Stimulated activated naive CD4-positive, alpha-beta T cell (primary cell): ENCODE data around the gene IGSF3.

Experiments used
- DNase-seq, 6 experiments: peaks; one replicate each; lab custom pipeline; 2025; lab: John Stamatoyannopoulos, UW

Gene IGSF3

DNA sequence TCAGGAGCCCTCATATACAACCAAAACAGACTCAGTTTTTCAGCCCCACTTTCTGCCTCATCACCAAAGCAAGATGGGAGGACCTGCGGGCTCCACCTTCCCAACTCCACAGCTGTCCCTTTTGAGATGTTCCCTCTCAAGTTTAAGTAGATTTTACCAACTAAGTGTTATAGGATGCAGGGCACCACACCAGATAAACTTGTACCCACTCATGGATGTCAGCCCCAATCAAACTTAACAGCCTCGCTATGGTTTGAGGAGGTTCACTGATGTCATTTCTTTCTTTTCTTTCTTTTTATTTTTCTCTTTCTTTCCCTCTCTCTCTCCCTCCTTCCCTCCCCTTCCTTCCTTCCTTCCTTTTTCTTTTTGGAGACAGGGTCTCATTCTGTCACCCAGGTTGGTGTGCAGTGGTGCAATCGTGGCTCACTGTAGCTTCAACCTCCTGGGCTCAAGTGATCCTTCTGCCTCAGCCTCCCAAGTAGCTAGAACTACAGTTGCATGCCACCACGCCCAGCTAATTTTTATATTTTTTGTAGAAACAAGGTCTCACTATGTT lies 110.1 kb downstream of the IGSF3 start:
- DNase-seq: no peak

DNA sequence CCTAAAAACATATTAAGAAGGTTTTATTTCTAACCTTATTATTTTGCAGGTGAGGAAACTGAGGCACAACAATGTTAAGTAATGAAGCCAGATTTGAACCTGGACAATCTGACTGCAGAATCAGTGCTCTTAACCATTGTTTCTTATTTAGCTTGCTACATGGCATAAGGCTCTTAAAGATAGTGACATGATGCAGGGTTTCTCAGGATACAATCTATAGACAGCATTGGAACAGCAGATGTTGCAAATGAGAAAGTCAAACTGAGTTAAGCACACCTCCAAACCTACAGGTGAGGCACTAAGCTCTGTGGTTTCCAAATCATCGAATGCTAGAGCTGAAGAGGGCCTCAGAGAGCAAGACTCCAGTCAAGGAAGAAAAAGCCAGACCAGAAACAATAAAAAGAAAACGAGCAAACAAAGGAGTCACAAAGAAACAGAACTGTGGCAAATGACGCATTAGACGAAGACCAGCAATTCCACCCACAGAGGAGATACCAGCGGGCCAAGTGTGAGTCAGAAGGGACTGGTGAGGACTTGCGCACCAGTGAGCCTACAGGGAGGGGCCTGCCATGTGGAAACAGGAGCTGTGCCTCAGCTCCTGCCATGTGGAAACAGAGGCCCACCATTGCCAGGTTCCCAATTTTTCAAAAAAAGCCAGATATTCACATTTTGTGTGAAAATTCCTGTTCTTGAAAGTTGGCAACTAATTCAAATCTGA lies 111.1 kb downstream of the IGSF3 start:
- DNase-seq: no peak

DNA sequence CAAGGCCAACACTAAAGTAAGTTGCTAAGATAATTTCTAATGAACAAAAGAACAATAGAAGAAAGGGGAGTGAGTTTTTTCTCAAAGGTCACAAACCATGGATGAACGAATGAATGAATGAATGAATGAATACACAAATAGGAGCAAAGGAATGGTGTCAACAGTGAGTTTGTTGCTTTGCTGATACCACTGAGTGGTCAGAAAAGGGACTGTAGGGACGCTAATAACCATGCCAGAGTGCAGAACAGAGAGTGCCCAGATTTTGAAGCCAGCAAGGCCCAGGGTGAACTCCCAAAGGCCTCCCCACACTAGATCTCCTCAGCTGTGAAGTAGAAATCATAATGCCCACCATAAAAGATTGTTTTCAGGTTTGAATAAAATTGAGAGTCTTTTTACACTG lies 112.6 kb downstream of the IGSF3 start:
- DNase-seq: no peak

DNA sequence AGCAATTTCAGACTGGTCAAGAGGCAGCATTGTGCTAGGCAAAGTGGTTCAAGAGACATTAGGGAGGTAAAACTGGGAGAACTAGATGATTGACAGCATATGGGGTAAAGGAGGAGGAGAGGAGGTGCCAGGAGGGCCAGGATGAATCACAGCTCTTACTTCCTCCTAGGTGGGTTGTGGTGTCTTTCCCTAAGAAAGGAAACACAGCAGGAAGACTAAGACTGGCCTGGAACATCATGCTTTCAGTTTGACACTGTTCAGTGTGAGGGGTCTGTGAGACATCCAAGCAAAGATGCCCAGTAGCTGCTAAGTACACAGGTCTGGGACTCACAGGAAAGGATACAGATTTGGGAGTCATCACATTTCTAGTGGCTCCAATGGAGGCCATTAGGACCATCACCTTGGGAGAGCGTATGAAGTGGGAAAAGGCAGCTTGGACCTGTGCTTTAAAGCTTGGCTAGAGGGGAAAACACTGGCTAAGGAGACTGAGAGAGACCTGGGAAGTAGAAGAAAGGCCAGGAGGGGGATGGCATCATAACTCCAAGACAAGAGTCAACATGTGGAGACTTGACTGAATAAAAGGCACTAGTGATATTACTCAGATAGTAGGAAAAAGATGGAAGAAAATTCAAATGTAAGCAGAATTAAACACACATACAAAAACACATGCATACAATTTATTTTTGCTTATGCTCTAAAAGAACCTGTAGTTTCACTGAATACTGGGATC lies 114.0 kb downstream of the IGSF3 start:
- DNase-seq: no peak

DNA sequence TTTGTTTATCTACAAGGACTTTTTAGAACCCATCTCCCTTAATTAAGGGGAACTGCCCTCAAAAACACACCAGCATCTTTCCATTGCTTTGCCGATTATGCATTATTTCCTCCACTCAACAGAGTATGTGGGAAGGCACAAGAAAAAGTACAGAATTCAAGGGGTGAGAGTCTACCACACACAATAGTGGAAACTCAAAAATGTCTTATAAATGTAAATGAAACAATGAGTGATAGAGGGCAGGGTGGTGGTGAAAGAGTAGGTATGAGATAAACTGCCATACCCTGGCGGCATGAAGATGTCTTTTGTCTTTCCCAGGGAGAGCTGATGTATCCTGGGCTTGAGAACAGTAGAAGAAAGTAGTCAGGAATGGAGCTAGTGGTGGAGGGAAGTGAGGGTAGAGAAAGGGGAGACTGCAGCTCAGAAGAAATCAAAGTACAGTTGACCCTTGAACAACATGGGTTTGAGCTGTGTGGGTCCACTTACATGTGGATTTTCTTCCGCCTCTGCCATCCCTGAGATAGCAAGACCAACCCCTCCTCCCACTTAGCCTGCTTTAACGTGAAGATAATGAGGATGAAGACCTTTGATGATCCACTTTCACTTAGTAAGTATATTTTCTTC lies 121.1 kb downstream of the IGSF3 start:
- no peak for DNase-seq

DNA sequence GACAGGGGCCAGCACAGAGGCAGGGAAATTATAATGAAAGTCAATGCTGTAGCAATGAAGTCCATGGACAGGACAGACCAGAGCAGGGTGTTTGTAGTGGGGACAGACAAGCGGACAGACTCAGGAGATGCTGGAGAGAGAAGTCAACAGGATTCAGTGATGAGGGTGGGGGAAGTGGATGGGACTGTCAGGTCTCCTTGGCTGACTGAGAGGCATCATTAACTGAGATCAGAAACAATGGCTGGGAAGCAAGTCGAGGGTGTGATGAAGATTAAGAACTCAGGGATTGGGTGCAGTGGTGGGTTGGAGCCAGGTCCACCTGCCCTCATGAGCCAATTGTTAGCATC lies 122.2 kb downstream of the IGSF3 start:
- no peak for DNase-seq

DNA sequence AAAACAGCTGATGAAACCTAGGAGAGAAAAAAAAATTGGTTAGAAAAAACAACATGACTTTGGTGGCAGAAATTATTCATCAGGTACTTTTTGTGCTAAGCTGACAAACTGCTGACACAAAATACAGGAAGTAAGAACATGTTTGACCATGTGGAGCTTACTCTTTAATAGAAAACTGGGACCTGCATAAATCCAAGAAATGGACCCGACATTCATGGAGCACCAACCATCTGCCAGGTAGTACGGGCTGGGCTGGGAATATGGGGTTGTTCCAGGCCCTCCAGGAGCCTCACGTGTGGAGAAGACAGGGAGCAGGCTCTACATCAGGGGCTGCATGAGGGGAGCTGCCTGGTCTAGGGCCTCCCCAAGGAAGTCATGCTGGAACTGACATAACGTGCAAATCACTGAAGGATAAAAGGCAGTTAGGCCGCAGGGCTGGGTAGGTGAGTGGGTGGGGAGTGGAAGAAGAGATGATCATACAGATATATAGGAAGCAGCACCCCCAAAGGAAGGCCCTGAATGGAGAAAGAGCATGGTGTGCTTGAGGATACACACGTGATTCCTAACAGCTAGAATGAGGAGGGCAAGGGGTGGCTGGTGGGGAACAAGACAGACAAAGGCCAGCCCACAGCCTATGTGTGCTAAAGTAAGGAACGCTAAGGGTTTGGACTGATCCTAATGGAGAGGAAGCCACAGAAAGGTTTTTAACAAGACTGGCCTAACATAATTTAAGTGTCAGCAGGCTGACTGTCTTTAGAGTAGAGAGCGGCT lies 122.8 kb downstream of the IGSF3 start:
- no peak for DNase-seq

DNA sequence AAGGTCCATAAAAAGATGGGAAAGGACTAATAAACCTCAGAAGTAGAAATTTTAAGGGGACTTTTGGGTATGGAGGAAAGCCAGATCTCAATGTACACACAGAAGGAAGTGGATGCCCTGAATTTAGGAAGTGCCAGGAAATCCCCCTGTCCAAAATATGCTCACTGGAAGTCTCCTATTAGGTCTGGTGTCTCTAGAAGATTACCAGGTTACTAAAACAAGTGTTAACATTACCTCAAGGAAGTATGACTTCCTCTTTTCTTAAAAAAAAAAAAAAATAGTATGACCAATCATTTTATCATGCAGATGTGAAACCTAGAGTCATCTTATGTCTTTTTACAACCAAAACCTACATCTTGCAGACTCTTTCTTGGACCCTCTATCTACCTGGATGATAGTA lies 127.4 kb downstream of the IGSF3 start:
- DNase-seq: no peak

DNA sequence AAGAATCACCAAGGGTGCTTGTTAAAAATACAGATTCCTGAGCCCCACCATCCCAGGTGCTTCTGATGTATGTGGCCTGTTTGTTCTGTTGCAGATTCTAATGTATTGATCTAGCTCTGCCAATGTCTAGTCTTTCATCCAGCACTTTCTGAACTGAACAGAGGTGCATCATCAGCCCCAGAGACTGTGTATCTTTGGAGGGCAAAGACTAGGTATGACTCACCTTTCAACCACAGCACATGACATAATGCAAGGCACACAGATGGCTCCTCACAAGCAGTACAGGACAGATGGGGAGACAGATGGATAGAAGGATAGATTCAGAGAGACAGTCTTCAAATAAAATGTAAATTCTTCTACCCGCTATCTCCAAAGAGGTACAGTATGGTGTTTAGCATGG lies 129.0 kb downstream of the IGSF3 start:
- no peak for DNase-seq

DNA sequence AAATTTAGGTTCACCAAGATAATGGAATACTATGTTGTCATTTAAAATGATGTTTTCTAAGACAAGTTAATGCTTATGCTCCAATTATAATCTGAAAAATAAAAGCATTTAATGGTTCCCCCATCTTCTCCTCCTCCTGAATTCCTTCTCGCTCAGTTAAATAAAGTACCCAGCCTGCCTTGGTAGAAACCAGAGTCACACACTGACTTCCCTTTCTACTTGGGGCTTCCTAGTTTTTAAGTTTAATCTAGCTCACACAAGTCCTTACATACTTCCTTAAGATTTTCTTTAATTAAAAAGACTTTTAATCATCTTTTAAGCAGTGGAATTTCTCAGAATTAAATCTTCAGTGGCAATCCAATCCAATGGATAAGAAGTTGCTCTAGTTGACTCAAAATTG lies 129.6 kb downstream of the IGSF3 start:
- no peak for DNase-seq

DNA sequence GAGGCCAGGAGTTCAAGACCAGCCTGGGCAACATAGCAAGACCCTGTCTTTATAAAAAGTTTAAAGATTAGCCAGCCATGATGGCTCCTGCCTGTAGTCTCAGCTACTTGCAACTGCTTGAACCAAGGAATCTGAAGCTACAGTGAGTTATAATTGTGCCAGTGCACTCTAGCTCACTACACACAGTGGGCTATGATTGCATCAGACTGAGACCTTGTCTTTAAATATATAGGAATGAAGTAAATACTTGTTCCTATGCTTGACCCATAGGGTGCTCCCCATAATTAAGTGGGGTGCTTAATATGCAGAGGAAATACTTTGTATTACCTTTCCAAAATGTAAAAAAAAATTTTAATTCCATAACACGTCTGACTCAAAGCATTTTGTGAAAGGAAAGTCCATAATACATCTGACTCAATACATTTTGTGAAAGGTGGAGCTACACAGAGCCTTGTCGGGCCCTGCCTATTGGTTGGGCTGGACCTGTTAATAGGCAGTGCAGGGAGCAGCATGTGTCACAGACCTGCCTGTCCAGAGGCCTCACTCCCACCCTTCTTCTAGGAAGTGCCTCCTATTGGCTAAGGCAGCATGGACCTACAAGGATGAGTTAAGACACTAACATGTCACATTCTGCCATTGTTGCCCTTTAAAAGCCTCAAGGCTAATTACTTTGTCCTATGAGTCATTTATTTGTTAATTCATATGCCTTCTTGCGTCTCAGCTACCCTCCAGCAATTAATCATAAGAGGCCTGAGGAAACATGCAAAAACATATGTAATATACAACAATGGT lies 130.3 kb downstream of the IGSF3 start:
- no peak for DNase-seq

DNA sequence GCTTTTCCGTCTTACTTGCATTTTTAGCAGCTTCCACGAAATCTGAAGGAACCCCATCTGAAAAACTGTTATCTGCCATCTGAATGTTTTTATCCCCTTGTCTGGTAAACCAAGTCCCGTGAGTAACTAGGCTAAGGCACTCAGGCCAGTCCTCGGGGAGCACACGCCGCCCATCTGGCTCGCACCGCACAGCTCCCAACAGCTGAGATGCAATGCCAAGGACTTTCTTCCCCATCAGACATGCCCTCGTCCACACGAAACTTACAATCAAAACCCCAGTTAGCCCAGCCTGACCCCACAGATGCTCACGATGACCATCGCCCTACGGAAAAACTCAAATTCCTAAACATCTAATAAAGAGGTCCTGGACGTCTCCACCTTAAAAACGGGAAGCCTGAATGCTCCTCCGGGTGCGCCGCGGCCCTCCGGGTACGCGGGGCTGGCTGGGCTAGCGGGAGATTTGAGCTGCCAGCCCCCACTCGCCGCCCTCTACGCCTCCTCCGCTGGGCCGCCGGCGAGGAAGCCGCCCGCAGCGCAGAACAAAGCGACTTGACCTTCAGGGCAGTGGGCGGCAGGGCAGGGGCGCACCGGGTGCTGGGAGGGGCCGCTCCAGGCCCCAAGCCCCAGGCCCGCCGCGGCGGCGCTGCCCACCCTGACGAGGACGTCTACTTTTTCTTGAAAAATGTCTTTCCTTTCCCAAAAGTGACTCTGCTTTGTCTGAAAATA lies 133.4 kb downstream of the IGSF3 start:
- DNase-seq: no peak

DNA sequence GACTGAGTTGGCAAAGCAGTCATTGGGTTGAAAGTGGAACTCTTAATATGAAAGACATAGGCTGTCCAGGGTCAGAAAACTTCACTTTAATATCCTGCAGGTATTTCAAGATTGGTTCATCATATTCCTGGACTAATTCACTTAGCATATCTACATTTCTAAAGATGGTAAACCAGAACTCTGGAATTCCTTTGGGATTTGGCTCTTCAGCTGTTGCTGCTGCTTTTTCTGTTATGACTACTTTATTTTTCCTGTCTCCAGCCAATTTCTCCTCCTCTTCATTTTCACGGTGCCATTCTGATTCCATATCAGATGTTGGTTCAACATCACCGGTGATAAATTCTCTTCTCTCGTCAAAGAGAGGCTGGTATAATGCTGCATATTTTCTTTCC lies 134.1 kb downstream of the IGSF3 start:
- DNase-seq: no peak

DNA sequence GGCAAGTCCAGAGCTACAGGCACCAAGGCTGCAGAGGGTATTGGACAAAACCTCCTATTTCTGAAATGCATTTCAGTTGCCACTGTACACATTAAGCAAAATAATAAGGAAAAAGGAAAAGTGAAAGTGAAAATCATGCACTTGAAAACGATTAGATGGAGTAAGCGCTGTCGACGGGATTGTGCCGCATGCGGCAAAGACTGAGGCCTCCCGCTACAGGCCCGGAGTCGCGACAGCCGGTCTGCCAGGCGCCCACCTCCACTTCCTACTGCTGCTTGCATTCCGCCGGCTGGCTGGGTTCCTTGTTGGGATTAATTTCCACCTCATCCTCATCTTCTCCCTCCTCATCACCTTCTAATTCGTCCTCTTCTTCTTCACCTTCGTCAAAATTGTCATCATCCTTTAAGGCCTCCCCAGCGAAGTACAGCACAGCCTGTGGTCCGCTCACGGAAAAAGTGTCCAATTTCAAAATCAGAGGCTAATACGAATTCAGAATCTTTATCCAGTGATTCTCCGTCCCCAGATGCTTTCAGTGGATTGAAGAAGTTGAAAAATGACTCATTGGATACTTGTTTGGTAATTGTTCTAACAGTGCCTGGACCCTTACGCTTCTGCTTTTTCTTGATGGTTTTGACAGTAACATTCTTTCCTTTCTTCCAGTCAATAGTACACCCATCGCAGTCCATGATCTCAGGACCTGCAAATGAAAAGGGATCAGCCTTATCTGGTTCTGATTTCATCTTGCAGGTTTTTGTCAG lies 134.7 kb downstream of the IGSF3 start:
- no peak for DNase-seq

DNA sequence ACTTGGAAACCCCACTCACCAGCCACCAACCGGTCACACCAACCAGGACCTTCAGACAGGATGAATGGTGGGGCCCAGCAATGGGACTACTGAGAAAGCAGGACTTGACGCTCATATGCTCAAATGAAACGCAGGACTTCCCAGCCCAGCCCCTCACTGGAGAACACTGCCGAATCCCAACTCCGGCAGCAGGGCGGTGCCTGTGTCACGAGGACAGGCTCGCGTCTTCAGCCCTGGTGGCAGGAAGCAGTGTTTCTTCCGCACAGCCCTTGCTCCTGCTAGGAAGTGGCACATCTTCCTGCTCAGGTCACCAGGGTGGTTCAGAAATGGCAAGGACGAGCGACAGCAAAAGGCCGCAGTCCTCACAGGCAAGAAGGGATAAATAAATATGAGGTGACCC lies 135.6 kb downstream of the IGSF3 start:
- no peak for DNase-seq

DNA sequence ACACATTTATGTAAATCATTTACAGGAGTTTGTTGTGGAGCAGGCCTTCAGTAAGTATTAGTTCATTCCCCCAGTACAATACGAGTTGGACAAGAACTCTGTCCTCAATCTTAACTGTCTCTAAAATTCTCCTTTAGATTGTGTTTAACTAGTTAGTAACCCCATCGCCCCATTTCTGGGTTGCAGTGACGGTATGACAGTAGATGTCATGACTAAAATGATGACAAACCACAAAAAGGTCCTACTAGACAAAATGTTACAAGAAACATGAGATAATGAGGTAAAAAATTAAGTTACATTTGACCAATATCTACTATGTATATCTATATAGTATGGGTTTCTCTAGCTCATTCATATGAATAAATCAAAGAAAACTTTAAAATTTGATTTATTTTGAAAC lies 137.9 kb downstream of the IGSF3 start:
- DNase-seq: no peak

DNA sequence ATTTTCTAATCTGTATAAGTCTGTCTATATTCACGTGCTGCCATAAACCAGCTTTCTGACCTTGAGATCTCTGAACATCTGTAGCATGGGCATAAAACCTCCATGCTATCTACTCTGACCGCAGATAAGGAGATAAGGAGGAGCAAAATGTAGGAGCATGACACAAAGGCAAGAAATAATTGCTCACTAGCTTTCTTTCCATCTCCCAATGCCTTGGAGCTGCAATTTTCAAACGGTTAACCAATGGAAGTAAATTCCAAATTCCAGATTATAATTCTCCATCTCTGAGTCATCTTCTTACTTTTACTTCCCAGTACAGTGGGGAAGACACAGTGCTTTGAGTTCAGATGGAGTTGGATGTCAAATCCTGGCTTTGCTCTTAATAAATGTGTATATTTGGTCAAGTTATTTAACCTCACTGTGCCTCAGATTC lies 138.3 kb downstream of the IGSF3 start:
- no peak for DNase-seq

DNA sequence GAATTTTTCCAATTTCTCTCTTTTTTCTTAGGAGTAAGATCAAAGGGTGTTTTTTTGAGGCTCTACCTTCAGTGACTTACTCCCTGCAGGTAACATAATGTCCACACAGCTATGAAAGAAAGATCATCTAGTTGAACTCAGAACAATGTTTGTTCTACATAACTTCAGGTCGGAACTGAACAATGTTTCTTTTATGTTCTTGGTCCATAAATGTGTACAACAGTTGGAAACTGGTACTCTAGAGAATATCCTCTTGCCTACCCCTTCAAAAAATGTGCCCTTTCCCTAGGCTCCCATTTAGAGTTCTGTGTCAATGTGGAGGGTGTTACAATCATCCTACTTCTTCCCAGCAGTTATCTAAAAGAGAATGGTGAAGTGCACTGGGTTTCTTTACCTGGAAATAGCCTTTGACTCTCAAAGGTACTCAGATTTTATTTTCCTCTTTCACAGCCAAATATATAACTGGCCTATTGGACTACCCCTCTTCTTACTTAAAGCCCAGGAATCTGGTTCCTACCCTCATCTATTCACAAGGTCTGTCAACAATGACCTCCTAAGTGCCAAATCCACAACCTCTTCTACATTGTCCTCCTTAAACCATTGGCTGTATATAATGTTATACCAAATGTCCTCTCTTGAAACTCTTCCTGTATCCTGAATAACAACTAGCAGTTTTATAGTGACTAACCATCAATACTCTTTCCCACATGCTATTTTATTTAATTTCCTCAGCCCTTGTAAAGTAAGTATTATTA lies 139.0 kb downstream of the IGSF3 start:
- no peak for DNase-seq

DNA sequence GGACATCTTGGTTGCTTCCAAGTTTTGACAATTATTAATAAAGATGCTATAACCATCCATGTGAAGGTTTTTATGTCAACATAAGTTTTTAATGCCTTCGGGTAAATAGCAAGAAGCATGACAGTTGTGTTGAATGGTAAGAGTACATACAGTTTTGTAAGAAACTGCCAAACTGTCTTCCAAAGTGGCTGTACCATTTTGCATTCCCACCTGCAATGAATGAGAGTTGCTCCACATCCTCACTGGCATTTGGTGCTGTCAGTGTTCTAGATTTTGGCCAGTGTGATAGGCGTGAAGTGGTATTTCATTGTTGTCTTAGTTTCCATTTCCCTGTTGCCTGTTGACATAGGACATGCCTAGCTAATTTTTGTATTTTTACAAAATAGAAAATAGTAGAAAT lies 142.1 kb downstream of the IGSF3 start:
- DNase-seq: no peak
